ENCODE measurements around the gene C20orf144.

C20orf144 gene

DNA sequence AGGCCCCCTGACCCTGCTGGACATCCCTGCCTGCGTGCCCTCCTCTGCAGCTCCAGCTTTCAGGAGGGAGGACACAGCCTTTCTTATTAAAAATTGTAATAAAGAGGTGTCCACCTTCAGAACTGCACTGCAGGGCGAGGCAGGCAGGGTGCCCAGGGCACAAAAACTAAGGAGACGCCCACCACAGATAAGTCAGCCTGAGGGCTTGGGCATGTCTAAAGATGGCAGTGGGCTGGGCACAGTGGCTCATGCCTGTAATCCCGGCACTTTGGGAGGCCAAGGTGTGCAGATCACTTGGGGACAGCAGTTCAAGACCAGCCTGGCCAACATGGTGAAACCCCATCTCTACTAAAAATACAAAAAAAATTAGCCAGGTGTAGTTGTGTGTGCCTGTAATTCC lies 7.0 kb upstream of the C20orf144 start:
- Histone ChIP-seq H3K4me2 (no peak overlapping the region), H3K9me3 (no peaks in the 10 kb centered on the region), H4K20me1 (no peaks in the 10 kb centered on the region), H3K9ac (no peak overlapping the region), H3K36me3 (peaks cover 36% of the 10 kb centered on the region), H3K4me3 (no peak overlapping the region), H3K27me3 (no peaks in the 10 kb centered on the region), H3K27ac (no peak overlapping the region), H3K4me1 (peaks cover 5% of the 10 kb centered on the region)
- TF ChIP-seq Cebpa-rat (IDR thresholded peaks at IDR 0.05) = no peak

DNA sequence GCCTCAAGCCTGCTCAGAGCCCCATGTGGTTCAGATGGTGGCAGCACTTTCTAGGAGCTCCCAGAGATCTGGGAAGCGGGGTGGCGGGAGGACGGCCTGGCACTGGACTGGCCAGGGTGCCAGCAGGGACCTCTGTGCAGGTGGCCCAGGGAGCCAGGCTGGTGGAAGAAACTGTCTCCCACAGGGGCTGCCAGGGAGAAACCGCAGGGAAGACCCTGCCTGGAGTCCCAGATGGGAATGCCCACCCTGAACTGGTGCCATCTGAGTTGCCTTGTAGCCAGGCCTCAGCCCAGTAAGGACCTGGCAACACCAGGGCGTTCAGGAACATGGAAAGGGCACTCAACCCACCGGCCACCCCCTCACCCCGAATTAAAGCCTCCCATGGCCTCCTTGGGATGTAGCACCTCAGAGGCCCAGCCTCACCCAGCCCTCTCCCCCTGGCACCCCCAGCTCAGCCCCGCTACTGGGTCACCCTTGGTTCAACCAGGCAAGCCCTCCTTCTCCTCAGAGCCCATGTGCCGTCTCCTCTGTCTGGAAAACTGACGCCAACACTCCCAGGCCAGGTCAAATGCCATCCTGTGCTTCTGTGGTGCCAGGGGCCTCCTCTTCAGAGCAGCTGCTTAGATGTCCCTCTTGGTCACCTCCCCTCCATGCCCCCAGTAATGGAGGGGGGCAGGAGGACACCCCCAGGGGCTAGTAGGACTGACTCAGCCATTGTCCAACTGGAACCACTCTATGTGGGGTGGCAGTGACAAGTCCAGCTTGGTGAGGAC lies 5.9 kb upstream of the C20orf144 start:
- Histone ChIP-seq H3K9ac (no peak overlapping the region), H3K4me2 (no peak overlapping the region), H3K36me3 (peaks cover 38% of the 10 kb centered on the region), H4K20me1 (peaks cover 9% of the 10 kb centered on the region; the same call in 1 of the 2 replicates), H3K4me3 (no peak overlapping the region), H3K4me1 (peaks cover 11% of the 10 kb centered on the region), H3K27ac (no peak overlapping the region), H3K27me3 (no peaks in the 10 kb centered on the region), H3K9me3 (no peaks in the 10 kb centered on the region)
- TF ChIP-seq Cebpa-rat (IDR thresholded peaks at IDR 0.05) = no peak

DNA sequence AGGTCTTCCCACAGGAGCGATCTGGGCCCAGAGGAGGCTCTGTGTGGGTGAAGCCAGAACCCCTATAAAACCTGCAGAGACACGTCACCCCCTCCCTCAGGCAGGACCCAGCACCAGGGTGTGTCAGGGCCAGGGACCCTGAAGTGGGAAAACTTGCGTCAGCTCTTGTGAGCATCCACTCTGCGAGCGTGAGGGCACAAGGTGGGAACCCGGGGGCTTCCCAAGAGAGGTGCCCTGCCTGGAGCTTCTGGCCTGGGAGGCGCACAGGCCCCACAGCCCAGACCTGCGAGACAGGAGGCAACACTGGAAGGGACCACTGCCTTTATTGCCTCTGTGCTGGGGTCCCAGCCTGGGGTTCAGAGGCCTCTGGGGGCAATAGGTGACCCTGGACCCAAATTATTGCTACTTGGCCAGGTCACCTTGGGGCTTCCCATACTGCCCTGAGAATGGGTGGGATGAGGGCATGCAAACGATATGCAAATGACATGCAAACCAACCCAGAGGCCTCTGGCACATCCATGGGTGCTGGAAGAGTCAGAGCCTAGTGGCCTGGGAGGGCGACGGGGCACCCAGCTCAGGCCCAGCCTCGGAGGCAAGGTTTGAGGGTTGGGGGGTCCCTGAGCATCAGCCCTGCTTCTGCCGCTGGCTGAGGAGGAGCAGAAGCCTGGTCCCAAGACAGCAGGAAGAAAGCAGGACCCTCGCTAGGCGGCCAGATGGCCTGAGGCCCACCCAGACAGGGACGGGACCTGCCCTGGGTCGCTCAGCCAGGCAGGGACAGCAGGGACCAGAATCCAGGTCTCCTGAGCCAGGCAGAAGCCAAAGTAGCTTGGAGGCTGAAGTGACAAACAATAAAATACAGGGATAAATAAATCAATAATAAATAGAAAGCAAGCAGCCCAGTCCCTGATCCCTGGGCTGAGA lies 5.1 kb upstream of the C20orf144 start:
- no peak for TF ChIP-seq Cebpa-rat (IDR thresholded peaks at IDR 0.05)
- Histone ChIP-seq H3K4me1 (peaks cover 11% of the 10 kb centered on the region), H3K27ac (no peak overlapping the region), H4K20me1 (peaks cover 16% of the 10 kb centered on the region; the same call in 1 of the 2 replicates), H3K9ac (no peak overlapping the region), H3K4me3 (no peak overlapping the region), H3K36me3 (peaks cover 38% of the 10 kb centered on the region), H3K9me3 (no peaks in the 10 kb centered on the region), H3K27me3 (no peaks in the 10 kb centered on the region), H3K4me2 (no peak overlapping the region)

DNA sequence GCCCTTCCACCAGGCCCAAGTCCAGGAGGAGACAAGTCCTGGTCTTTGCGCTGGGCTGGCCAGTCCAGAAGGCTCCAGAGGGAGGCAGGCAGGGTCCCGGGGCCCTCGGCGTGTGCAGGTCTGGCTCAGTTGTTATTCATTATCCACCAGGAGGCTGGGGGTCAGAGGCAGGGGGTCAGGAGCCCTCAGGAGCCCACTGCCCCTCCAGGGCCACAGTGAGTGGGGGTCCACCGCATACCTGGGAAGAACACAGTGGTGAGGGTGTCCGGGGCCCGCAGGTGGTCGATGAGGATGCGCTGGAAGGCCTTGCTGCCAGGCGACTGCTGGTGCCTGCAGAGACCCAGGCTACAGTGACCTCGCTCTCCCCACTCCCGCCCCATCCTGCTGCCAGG lies 4.4 kb upstream of the C20orf144 start:
- peaks cover 14% of the 10 kb centered on the region for H3K4me1 ChIP-seq
- peaks cover 38% of the 10 kb centered on the region for H3K36me3 ChIP-seq
- no peaks in the 10 kb centered on the region for H3K9me3 ChIP-seq
- no peak overlapping the region for H3K9ac ChIP-seq
- no peak for TF ChIP-seq Cebpa-rat (IDR thresholded peaks at IDR 0.05)
- H3K27me3 ChIP-seq = no peaks in the 10 kb centered on the region
- H3K4me2 ChIP-seq = no peak overlapping the region
- H3K27ac ChIP-seq = no peak overlapping the region
- H3K4me3 ChIP-seq = no peak overlapping the region
- peaks cover 23% of the 10 kb centered on the region; the same call in 1 of the 2 replicates for H4K20me1 ChIP-seq

DNA sequence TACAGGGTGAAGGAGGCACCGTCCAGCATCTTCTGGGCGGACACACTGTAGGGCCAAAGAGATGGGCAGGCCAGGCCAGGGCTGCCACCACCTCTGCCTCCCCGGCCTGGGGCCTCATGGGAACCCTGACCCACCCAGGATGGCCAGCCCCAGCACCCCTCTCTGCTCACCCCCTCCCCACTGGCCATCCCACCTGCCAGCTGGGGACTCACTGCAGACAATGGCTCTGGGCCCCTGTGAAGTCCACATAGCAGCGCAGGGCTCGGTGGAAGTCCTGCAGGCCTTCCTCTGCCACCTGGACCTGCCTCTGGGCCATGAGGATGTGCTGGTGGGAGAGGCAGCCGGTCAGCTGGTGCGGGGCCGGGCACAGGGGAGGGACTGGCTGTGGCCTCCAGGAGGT lies 3.6 kb upstream of the C20orf144 start:
- peaks cover 38% of the 10 kb centered on the region for H3K36me3 ChIP-seq
- TF ChIP-seq Cebpa-rat (IDR thresholded peaks at IDR 0.05) = no peak
- H3K4me2 ChIP-seq = no peak overlapping the region

DNA sequence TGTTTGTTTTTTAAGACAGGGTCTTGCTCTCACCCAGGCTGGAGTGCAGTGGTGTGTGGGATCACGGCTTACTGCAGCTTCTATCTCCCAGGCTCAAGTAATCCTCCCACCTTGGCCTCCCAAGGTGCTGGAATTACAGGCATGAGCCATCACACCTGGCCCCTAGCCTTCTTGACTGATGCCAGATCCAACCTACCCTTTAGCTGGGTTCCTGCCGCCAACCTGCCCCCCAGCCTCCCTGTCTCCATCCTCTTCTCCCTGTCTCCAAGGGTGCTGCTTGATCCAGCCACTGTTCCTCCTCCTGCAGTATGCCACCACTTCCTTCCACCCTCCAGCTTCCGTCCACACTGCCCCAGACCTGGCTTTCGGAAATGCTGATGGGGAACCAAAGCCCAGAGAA lies 3.2 kb upstream of the C20orf144 start:
- no peak for TF ChIP-seq Cebpa-rat (IDR thresholded peaks at IDR 0.05)
- H3K27me3 ChIP-seq = no peaks in the 10 kb centered on the region
- H3K27ac ChIP-seq = no peak overlapping the region
- no peak overlapping the region for H3K4me3 ChIP-seq
- H3K4me1 ChIP-seq = peaks cover 24% of the 10 kb centered on the region
- H4K20me1 ChIP-seq = peaks cover 30% of the 10 kb centered on the region; the same call in 1 of the 2 replicates
- no peak overlapping the region for H3K4me2 ChIP-seq
- no peak overlapping the region for H3K9ac ChIP-seq
- H3K36me3 ChIP-seq = peaks cover 38% of the 10 kb centered on the region
- H3K9me3 ChIP-seq = no peaks in the 10 kb centered on the region

More for the DNA sequence above, 3.6 kb upstream of the C20orf144 start:
- Histone ChIP-seq H3K4me1 (peaks cover 22% of the 10 kb centered on the region), H3K27ac (no peak overlapping the region), H3K9ac (no peak overlapping the region), H3K9me3 (no peaks in the 10 kb centered on the region), H3K4me3 (no peak overlapping the region), H4K20me1 (peaks cover 30% of the 10 kb centered on the region; the same call in 1 of the 2 replicates), H3K27me3 (no peaks in the 10 kb centered on the region)

DNA sequence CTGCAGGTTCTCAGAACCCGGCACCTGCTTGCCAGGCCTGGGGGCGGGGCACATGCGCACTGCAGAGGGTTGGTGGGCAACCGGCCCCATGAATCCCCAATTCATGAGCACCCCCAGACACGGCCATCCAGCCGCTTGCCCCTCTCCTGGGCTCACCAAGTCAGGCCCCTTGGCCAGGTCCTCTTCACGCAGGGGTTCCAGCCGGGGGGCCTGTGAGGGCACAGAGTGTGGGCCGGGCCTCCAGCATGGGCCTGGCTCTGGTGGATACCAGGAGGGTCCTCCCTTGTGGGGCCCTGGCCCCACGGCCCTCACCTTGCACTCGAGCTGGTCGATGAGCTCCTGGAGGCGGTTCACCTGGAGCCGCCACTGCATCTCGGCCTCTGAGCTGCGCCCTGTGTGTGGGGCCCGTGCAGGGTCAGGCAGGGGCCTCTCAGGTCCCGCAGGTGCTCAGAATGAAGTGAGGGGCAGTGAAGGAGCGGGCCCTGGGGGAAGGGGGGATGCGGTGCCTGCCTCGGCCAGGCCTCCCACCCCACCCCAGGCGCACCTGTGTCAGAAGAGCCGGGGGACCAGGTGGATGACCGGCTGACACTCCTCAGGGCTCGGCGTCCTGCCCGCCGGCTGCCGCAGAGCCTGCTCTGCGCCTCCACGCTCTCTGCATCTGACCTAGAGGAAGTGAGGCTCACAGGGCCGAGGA lies 2.6 kb upstream of the C20orf144 start:
- Histone ChIP-seq H3K9ac (no peak overlapping the region), H3K9me3 (no peaks in the 10 kb centered on the region), H3K4me2 (peak overlapping the region; percentile 15; the same call in 1 of the 2 replicates), H3K4me1 (peaks cover 30% of the 10 kb centered on the region), H3K4me3 (no peak overlapping the region), H4K20me1 (peaks cover 30% of the 10 kb centered on the region; the same call in 1 of the 2 replicates), H3K27me3 (no peaks in the 10 kb centered on the region), H3K36me3 (peaks cover 38% of the 10 kb centered on the region), H3K27ac (peak overlapping the region; percentile 37; the same call in 1 of the 2 replicates)
- no peak for TF ChIP-seq Cebpa-rat (IDR thresholded peaks at IDR 0.05)

DNA sequence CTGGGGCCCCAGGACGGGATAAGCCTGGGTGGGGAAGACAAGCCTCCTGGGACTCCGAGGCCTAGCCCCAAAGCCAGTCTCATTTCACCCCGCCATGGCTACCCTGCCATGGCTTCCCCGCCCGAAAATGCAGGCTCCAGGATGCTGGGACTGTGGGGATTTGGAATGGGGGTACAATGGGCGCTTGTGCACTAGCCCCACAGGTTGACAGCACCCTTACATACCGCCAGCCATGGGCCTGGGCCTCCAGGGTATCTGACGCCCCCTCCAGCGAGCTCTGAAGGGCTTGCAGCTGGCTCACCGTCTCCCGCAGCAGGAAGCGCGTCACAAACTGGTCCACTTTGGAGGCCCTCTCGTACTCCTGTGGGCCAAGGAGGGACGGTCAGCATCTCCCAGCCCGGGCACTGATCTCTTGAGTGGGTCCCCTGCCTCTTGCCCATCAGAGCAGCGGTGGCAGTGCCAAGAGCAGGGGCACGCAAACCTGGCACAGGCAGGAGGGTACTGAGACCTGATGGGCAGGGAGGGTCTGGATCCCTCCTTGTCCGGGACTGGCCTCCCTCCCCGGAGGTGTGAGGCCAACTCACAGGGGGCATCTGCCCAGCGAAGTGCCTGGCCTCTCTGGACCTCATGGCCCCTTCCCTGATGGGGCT lies 2.0 kb upstream of the C20orf144 start:
- no peaks in the 10 kb centered on the region for H3K9me3 ChIP-seq
- H3K4me3 ChIP-seq = no peak overlapping the region
- H3K4me1 ChIP-seq = peaks cover 36% of the 10 kb centered on the region
- H3K9ac ChIP-seq = no peak overlapping the region
- peak overlapping the region; percentile 15 for H3K4me2 ChIP-seq
- no peaks in the 10 kb centered on the region for H3K27me3 ChIP-seq
- H4K20me1 ChIP-seq = peaks cover 30% of the 10 kb centered on the region; the same call in 1 of the 2 replicates
- peaks cover 38% of the 10 kb centered on the region for H3K36me3 ChIP-seq
- TF ChIP-seq Cebpa-rat (IDR thresholded peaks at IDR 0.05) = no peak
- H3K27ac ChIP-seq = peak overlapping the region; percentile 37; the same call in 1 of the 2 replicates

DNA sequence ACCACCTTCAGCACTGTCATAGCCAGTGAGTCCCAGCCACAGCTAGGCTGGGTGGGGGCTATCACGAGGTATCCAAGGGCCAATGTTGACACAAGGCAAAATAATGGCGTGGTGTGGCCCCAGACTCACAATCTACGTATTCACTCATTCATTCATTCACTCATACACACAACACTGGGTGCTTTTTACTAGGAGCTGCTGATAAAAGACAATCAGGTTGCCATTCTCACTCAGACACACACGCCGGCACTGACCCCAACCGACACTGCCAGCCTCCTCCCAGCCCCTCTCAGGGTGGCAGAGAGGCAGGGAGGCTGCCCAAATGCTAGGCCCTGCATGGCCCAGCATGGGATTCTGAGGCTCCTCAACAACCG lies 1.5 kb upstream of the C20orf144 start:
- H4K20me1 ChIP-seq = peaks cover 30% of the 10 kb centered on the region; the same call in 1 of the 2 replicates
- peaks cover 38% of the 10 kb centered on the region for H3K36me3 ChIP-seq
- H3K9me3 ChIP-seq = no peaks in the 10 kb centered on the region
- H3K4me2 ChIP-seq = peak overlapping the region; percentile 15; the same call in 1 of the 2 replicates
- no peak overlapping the region for H3K9ac ChIP-seq
- no peak for TF ChIP-seq Cebpa-rat (IDR thresholded peaks at IDR 0.05)
- no peaks in the 10 kb centered on the region for H3K27me3 ChIP-seq
- H3K4me1 ChIP-seq = peaks cover 42% of the 10 kb centered on the region
- H3K4me3 ChIP-seq = no peak overlapping the region
- H3K27ac ChIP-seq = peak overlapping the region; percentile 37; the same call in 1 of the 2 replicates
